Coronary artery (tissue), 2 donors: ENCODE measurements around the gene SPRR1A.
"Not testable (repeated sequence)": the region's sequence is repeated elsewhere in the genome, so short reads cannot be mapped to it uniquely, and the experiment has no call there.

Experiments
- DNase-seq: peaks from one replicate; pipeline ENCODE4 v3.0.0-alpha.2; 2017; ENCODE audit warnings: low spot score
- H3K27ac ChIP-seq, 2 donors: fragments of 200-600 bp; sonication (generic); one replicate each; pipeline ENCODE4 v1.5.1; 2016 to 2019
- H3K4me3 ChIP-seq: fragments of 200-600 bp; sonication (generic); 2 replicates; pipeline ENCODE4 v1.5.1; 2016; ENCODE audit warnings: mild to moderate bottlenecking, moderate library complexity
- TF ChIP-seq, protein P1 (sequence below): fragments of 200-600 bp; sonication (generic); IDR thresholded peaks from one replicate; pipeline ENCODE4 v1.5.1; 2019; ENCODE audit warnings: antibody characterized with exemption

The SPRR1A gene

DNA sequence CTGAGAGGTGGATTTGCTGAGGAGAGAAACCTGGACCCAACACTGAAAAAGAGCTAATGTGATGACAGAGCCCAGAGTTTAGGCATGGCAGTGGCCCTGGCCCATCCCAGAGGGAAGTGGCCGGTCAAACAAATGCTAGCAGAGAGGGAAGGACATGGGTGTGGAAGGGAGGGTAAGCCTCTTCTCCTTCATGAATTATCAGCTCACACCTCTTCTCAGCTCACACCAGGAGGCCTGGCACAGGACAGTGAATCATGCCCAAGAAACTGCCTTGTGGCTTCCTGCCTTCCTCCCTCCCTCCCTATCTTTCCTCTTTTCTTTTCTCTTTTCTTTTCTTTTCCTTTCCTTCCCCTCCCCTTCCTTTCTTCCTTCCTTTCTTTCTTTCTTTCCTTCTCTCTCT lies 16.4 kb downstream of the SPRR1A start:
- H3K4me3 ChIP-seq = no peak overlapping the region
- TF ChIP-seq, protein P1, sequence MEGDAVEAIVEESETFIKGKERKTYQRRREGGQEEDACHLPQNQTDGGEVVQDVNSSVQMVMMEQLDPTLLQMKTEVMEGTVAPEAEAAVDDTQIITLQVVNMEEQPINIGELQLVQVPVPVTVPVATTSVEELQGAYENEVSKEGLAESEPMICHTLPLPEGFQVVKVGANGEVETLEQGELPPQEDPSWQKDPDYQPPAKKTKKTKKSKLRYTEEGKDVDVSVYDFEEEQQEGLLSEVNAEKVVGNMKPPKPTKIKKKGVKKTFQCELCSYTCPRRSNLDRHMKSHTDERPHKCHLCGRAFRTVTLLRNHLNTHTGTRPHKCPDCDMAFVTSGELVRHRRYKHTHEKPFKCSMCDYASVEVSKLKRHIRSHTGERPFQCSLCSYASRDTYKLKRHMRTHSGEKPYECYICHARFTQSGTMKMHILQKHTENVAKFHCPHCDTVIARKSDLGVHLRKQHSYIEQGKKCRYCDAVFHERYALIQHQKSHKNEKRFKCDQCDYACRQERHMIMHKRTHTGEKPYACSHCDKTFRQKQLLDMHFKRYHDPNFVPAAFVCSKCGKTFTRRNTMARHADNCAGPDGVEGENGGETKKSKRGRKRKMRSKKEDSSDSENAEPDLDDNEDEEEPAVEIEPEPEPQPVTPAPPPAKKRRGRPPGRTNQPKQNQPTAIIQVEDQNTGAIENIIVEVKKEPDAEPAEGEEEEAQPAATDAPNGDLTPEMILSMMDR = no peak
- no peak for DNase-seq
- no peak overlapping the region for H3K27ac ChIP-seq

DNA sequence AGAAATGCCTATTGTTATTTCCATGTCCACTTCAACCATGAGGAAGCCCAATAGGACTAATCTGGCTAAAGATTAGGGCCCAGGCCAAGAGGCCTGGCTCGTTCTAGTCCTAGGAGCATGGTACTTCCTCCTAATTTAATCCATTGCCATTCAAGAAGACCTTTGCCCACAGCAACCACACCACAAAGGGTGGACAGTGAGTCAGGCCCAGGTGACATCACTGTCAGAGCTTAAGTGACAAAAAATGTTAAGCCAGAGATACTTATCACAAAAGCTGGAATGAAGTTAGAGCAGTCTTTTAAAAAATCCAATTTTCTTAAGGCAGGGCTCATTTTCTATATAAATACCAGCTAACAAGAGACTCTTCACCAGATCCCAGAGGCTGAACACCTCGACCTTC lies 17.5 kb downstream of the SPRR1A start, which contains the start of gene SPRR3:
TSS of gene SPRR3 (plus strand) at position 368 of the 400 bp plus-strand sequence. CDS start 1,272 bp downstream, outside the sequence.
- no peak for DNase-seq
- Histone ChIP-seq H3K4me3 (no peak within 1 kb of the TSS), H3K27ac (no peak within 1 kb of the TSS)
- TF ChIP-seq, protein P1 = no peak

- not testable (repeated sequence) for H3K27ac ChIP-seq, DNase-seq, H3K4me3 ChIP-seq
Measured at GRCh38 chr1:153011235-153011758, 27.4 kb downstream of the SPRR1A start.

GRCh38 chr1:153021829-153022228 lies 37.9 kb downstream of the SPRR1A start:
- H3K27ac ChIP-seq, DNase-seq, H3K4me3 ChIP-seq: not testable (repeated sequence)

GRCh38 chr1:153022340-153022739 lies 38.5 kb downstream of the SPRR1A start:
- not testable (repeated sequence) for H3K27ac ChIP-seq, H3K4me3 ChIP-seq, DNase-seq

- TF ChIP-seq, protein P1 = no peak
- Histone ChIP-seq H3K27ac (no peak overlapping the region), H3K4me3 (no peak overlapping the region)
- DNase-seq = no peak
Measured at GRCh38 chr1:153023109-153023508, 39.2 kb downstream of the SPRR1A start.

DNA sequence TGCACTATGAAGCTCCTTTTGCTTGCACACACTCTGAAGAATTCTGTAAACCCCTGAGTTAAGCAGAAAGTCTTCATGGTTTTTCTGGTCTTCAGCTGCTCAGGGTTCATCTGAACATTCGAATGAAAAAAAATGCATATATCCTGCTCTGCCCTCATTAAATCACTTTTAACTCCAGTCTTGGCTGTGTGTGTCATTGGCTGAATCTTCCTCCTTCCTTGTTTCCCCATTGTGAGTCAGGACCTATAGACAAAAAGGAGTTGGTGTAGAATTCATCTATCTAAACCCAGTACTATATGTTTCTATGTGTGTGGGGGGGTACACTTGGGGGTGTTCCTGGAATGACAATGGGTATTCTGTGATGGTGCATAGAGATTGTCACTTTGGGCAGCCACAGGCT lies 40.5 kb downstream of the SPRR1A start:
- Histone ChIP-seq H3K4me3 (no peak overlapping the region), H3K27ac (no peak overlapping the region)
- no peak for DNase-seq
- TF ChIP-seq, protein P1 = no peak

DNA sequence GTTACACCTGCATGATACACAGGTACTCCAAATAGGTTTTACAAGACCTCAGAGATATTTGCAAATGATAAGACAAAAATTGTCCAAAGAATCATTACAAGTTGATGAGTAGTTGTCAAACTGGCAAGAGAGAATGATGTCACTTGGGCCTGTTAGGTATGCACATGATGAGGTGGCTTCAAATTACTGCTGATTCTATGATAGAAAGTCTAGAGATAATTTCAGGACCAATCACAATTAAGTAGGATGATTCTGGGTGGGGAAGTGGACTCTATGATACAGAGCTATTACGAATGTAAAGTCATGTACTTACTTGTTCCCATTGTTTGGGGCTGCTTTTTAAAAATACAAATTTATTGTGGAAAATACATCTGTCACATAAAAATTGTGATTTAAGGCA lies 41.9 kb downstream of the SPRR1A start:
- no peak overlapping the region for H3K27ac ChIP-seq
- H3K4me3 ChIP-seq = no peak overlapping the region
- no peak for DNase-seq
- TF ChIP-seq, protein P1 = no peak

DNA sequence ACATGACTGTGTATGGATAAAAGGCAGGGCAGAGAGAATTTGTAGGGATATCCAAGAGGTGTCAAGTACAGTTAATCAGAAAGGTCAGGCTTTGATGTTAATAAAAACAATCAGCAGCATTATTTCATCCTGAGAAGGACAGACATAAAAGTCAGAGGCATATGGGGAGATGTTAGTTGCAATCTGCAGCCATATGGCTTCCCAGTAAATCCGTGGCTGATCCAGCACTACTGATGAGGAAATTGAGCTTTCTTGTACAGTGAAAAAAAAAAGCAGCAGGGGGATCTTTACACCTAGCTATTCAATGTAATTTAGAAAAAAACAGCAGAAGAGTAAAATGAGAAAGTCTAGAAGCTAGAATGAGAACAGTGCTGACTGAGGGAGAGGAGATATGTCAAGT lies 44.9 kb downstream of the SPRR1A start:
- no peak overlapping the region for H3K27ac ChIP-seq
- no peak overlapping the region for H3K4me3 ChIP-seq
- TF ChIP-seq, protein P1 = no peak
- DNase-seq = no peak
